SW 1271 (cell line): ENCODE data around the gene AGAP2.
A peak's percentile ranks its signal among the peaks of the same experiment; 100 is the strongest.

Experiments used
- DNase-seq, 2 experiments: peaks; one replicate each; lab custom pipeline; 2025; lab: John Stamatoyannopoulos, UW

Gene AGAP2

GRCh38 chr12:57736741-57737466, 1.6 kb downstream of the AGAP2 start:
- no peak for DNase-seq

GRCh38 chr12:57735952-57736740, 2.4 kb downstream of the AGAP2 start:
- DNase-seq = peak in 1 of 2 experiments; percentile 48

GRCh38 chr12:57735198-57735855, 3.2 kb downstream of the AGAP2 start:
- DNase-seq = no peak

- DNase-seq = no peak
These were observed 4.0 kb downstream of the AGAP2 start for GRCh38 chr12:57734591-57734990.

GRCh38 chr12:57733928-57734327, 4.6 kb downstream of the AGAP2 start:
- DNase-seq = no peak

- no peak for DNase-seq
These were observed 5.6 kb downstream of the AGAP2 start for GRCh38 chr12:57732726-57733593.

- DNase-seq = no peak
These were observed 6.3 kb downstream of the AGAP2 start for GRCh38 chr12:57732270-57732669.

GRCh38 chr12:57731411-57732080, 7.0 kb downstream of the AGAP2 start:
- DNase-seq = no peak

GRCh38 chr12:57730336-57731067, 8.0 kb downstream of the AGAP2 start:
- no peak for DNase-seq

GRCh38 chr12:57729321-57729844, 9.2 kb downstream of the AGAP2 start:
- DNase-seq = no peak

- DNase-seq = no peak
These were observed 10.7 kb downstream of the AGAP2 start for GRCh38 chr12:57727758-57728395.

GRCh38 chr12:57726884-57727757, 11.4 kb downstream of the AGAP2 start:
- DNase-seq = no peak

GRCh38 chr12:57726151-57726883, 12.2 kb downstream of the AGAP2 start:
- DNase-seq = peak; percentile 52 to 85

GRCh38 chr12:57725851-57726150, 12.7 kb downstream of the AGAP2 start:
- no peak for DNase-seq

GRCh38 chr12:57724936-57725740, 13.4 kb downstream of the AGAP2 start:
- no peak for DNase-seq

- no peak for DNase-seq
These were observed 14.3 kb downstream of the AGAP2 start for GRCh38 chr12:57724003-57724935.

- no peak for DNase-seq
These were observed 14.9 kb downstream of the AGAP2 start for GRCh38 chr12:57723630-57723962.
